Upper lobe of left lung (tissue), 6 donors: ENCODE results near the gene ZNF513. TPM values are rescaled to one million over a fixed set of nuclear protein-coding genes. Genes with fewer than 3 reads are reported as not detected.
A peak's percentile ranks its signal among the peaks of the same experiment; 100 is the strongest.

Experiments used
- ATAC-seq, 2 donors: fragments of 200-7000 bp; cut with Tn5 transposase; one replicate each; pipeline ENCODE4 v1.9.1; 2022; ENCODE audit warnings: mild to moderate bottlenecking in 2 of 2, moderate library complexity in 2 of 2; ENCODE audit not compliant: low FRiP score in 2 of 2
- DNase-seq, 2 donors: peaks; one replicate each; pipeline ENCODE4 v3.0.0-alpha.2; 2019 to 2020
- H3K27ac ChIP-seq, 4 donors: fragments of 200-600 bp; sonication (generic); one replicate each; pipeline ENCODE4 v1.5.1; 2016 to 2019
- H3K27me3 ChIP-seq, 4 donors: fragments of 200-600 bp; sonication (generic); one replicate each; pipeline ENCODE4 v1.5.1; 2017 to 2019
- H3K36me3 ChIP-seq, 4 donors: fragments of 200-600 bp; sonication (generic); one replicate each; pipeline ENCODE4 v1.5.1; 2016 to 2019
- H3K4me1 ChIP-seq, 4 donors: fragments of 200-600 bp; sonication (generic); one replicate each; pipeline ENCODE4 v1.5.1; 2018 to 2019
- H3K4me3 ChIP-seq, 4 donors: fragments of 200-600 bp; sonication (generic); one replicate each; pipeline ENCODE4 v1.5.1; 2017 to 2019; ENCODE audit warnings: mild to moderate bottlenecking in 2 of 4, moderate library complexity in 1 of 4
- H3K9me3 ChIP-seq, 4 donors: fragments of 200-600 bp; sonication (generic); one replicate each; pipeline ENCODE4 v1.5.1; 2018 to 2019
- EP300 ChIP-seq, 4 donors: sonication (generic); formaldehyde crosslinking; IDR thresholded peaks; one replicate each; pipeline ENCODE4 v1.5.1; 2017; ENCODE audit warnings: antibody characterized with exemption in 4 of 4, control low read depth in 2 of 4
- POLR2A ChIP-seq, 4 donors: fragments of 450-650 bp; IDR thresholded peaks; one replicate each; pipeline ENCODE4 v1.5.1; 2016 to 2017; ENCODE audit warnings: antibody characterized with exemption in 4 of 4, mild to moderate bottlenecking in 2 of 4
- POLR2AphosphoS5 ChIP-seq, 2 donors: sonication (generic); formaldehyde crosslinking; IDR thresholded peaks; one replicate each; pipeline ENCODE4 v1.5.1; 2017; ENCODE audit warnings: antibody characterized with exemption in 2 of 2
- WGBS, 2 donors: methylation state at CpG; one replicate each; pipeline ENCODE4 v1.1.5; 2017 to 2018; 5-methylcytosine and 5-hydroxymethylcytosine counted together
- total RNA-seq, 6 donors: library from RNA; depleted of rRNA in 4 of 6; stranded (reverse); fragments of >200 nt in 4 of 6; gene quantifications; one replicate each; pipeline versions ENCODE4 v1.1.0 to v1.2.1, GENCODE V29; 2016 to 2021
- TF ChIP-seq, protein P1 (sequence below), 6 experiments: fragments of 450-650 bp in 4 of 6; fragments of 200-600 bp in 2 of 6; sonication (generic) in 2 of 6; IDR thresholded peaks; one replicate each; pipeline ENCODE4 v1.5.1; 2016 to 2019; ENCODE audit warnings: antibody characterized with exemption in 6 of 6
- donor health status: DM: no; HTN: no; CAD: no; lungs with moderate emphysema.
- donor health status: DM: no; HTN: yes; CAD: no; lungs with severe emphysema.

Gene ZNF513
- total RNA-seq, 6 donors from 2014 or later = 9.3 to 31.4 (median 18.0) TPM

DNA sequence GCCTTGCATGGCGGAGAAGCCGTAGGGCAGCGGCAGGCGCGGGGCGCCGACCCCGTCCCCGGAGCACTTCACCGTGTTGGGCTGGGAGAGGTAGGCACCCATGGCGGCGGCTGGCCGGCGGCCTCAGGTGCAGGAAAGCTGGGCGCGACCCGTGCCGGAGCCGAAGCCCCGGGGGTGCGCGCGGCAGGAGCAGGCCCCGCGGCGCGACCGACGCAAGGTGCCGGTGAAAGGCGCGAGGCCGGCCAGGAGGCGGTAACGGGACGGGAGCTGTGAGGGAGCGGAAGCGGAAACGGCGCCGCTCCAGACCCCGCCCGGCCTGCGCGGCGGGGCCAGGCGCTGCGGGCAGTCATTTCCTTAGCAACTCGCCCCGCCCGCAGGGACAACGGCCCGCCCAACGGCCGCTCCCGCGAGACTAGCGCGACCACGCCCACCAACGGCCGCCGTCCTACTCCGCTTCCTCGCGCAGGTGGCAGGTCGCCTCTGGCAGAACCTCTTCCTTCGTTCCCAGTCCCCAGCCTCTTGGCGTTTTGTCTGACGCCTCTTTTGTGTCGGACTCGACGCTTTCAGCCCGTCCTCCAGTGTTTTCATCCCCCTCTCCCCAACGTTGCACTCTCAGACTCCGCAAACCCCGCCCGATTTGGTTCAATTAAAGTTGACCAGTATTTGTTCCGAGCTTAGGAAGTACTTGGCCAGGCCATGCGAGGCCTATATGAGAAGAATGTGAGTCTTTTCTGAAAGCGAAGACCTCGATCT lies 29.0 kb upstream of the ZNF513 start, which contains the start of gene PPM1G:
Gene PPM1G (minus strand): TSS at position 271 of the 753 bp plus-strand sequence. CDS start 169 bp downstream, at position 102.
- peak; percentile 95 to 100 for DNase-seq

DNA sequence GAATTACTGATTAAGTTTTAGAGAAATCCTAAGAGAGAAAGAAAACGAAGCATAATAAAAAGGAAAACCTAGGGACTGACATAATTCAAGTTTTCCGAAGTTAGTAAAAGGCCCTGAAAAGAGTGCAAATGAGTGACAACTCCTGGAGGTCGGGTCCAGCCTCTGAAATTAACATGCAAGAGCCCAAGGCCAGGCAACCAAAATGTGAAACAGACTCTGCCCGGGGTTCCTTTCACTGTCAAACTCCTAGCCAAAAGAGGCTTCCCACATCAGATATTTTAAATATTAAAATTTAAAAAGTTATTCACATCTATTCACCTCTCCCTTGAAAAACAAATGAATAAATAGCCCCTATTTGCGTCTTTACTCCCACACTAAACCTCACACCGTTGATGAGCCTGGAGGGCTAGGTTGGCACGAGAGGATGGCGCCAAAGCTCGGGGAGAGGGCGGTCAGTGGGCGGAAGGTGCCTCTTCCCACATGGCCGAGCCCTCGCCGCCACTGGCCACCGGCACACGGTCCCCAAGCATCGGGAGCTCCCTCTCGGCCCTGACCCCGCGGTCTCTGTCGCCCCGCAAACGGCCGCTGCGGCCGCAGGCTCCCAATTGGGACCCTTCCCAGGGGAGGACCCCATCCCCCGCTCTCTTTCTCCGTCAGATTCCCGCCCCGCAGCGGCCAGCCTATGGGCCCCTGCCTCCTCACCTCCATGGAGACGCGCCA lies 28.2 kb upstream of the ZNF513 start:
- peak in 1 of 2 donors; percentile 26 for DNase-seq
- Histone ChIP-seq H3K36me3 (peaks cover 0 to 17% (median 1%) of the 10 kb centered on the region in 4 donors), H3K27ac (peak overlapping the region; percentile 83 to 93 (median 87)), H3K4me1 (peaks cover 21 to 31% (median 23%) of the 10 kb centered on the region in 4 donors), H3K9me3 (no peaks in the 10 kb centered on the region), H3K4me3 (peak overlapping the region; percentile 74 to 99 (median 93)), H3K27me3 (no peaks in the 10 kb centered on the region)
- peak; percentile 57 to 66 for ATAC-seq
- WGBS, 2 donors = 0 to 1% methylated on average over 16 to 18 of the region's 33 CpGs
- TF ChIP-seq, protein P1, sequence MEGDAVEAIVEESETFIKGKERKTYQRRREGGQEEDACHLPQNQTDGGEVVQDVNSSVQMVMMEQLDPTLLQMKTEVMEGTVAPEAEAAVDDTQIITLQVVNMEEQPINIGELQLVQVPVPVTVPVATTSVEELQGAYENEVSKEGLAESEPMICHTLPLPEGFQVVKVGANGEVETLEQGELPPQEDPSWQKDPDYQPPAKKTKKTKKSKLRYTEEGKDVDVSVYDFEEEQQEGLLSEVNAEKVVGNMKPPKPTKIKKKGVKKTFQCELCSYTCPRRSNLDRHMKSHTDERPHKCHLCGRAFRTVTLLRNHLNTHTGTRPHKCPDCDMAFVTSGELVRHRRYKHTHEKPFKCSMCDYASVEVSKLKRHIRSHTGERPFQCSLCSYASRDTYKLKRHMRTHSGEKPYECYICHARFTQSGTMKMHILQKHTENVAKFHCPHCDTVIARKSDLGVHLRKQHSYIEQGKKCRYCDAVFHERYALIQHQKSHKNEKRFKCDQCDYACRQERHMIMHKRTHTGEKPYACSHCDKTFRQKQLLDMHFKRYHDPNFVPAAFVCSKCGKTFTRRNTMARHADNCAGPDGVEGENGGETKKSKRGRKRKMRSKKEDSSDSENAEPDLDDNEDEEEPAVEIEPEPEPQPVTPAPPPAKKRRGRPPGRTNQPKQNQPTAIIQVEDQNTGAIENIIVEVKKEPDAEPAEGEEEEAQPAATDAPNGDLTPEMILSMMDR (IDR thresholded peaks at IDR 0.05) = no peak
- TF ChIP-seq POLR2A (IDR thresholded peaks at IDR 0.05) = no peak
- no peak for TF ChIP-seq POLR2AphosphoS5 (IDR thresholded peaks at IDR 0.05)
- no peak for TF ChIP-seq EP300 (IDR thresholded peaks at IDR 0.05)

More for the DNA sequence above, 29.0 kb upstream of the ZNF513 start, which contains the start of gene PPM1G:
- peak within 1 kb of the TSS; percentile 74 to 99 (median 93) for H3K4me3 ChIP-seq
- H3K4me1 ChIP-seq = peaks cover 21 to 31% (median 23%) of the 10 kb centered on the region in 4 donors
- H3K36me3 ChIP-seq = peaks cover 0 to 13% (median 1%) of the 10 kb centered on the region in 4 donors
- peak in 3 of 4 donors; percentile 29 to 81 (median 34) for TF ChIP-seq POLR2A (IDR thresholded peaks at IDR 0.05)
- peak in 1 of 4 donors; percentile 32 for TF ChIP-seq EP300 (IDR thresholded peaks at IDR 0.05)
- TF ChIP-seq POLR2AphosphoS5 (IDR thresholded peaks at IDR 0.05) = peak; percentile 79 to 87
- TF ChIP-seq, protein P1 (IDR thresholded peaks at IDR 0.05) = peak in 4 of 6 experiments; percentile 13 to 46 (median 36)
- ATAC-seq = peak; percentile 99 to 100
- H3K27me3 ChIP-seq = no peaks in the 10 kb centered on the region
- H3K27ac ChIP-seq = peak within 1 kb of the TSS; percentile 83 to 93 (median 87)
- no peaks in the 10 kb centered on the region for H3K9me3 ChIP-seq
- WGBS, 2 donors = 1 to 2% methylated on average over 18 to 64 of the region's 82 CpGs

DNA sequence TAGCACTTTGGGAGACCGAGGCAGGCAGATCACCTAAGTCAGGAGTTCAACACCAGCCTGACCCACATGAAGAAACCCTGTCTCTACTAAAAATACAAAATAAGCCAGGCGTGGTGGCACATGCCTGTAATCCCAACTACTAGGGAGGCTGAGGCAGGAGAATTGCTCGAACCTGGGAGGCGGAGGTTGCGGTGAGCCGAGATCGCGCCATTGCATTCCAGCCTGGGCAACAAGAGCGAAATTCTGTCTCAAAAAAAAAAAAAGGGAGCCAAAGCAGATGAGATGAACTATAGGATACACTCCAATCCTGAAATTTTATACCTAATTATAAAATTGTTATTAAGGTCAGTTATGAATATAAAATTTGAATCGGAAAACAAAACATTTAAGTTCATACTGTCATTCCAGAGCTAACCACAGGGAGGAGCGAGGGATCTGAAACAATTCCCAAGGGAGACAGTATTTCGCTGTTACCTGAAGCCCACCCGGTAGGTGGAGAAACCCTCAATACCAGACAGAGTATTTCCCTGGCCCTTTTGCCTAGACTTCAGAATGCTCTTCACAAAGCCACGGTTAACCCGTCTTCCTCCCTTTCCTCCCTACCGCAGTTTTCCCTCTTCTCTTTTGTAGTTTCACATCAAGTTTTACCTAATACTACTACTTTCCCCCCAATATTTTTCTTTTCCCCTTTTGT lies 27.4 kb upstream of the ZNF513 start:
- DNase-seq = no peak
- 56% methylated on average over 16 of the region's 16 CpGs for WGBS, 2 donors
- ATAC-seq = no peak

More for the DNA sequence above, 27.4 kb upstream of the ZNF513 start:
- H3K4me1 ChIP-seq = peaks cover 21 to 31% (median 23%) of the 10 kb centered on the region in 4 donors
- no peaks in the 10 kb centered on the region for H3K27me3 ChIP-seq
- no peaks in the 10 kb centered on the region for H3K9me3 ChIP-seq
- peak overlapping the region in 1 of 4 donors; percentile 93 for H3K27ac ChIP-seq
- TF ChIP-seq EP300 (IDR thresholded peaks at IDR 0.05) = no peak
- TF ChIP-seq, protein P1 (IDR thresholded peaks at IDR 0.05) = peak; percentile 19 to 51 (median 46)
- H3K36me3 ChIP-seq = peaks cover 0 to 17% (median 1%) of the 10 kb centered on the region in 4 donors
- H3K4me3 ChIP-seq = peak overlapping the region in 3 of 4 donors; percentile 74 to 99 (median 87)
